Stimulated activated CD8-positive, alpha-beta memory T cell treated with anti-CD3 and anti-CD28 coated beads, Interleukin-12 subunit alpha, Interleukin-12 subunit beta, amount 100 ng/mL, for 4 hours (primary cell): ENCODE data around the gene RNF13.
"Not testable (repeated sequence)": the region's sequence is repeated elsewhere in the genome, so short reads cannot be mapped to it uniquely, and the experiment has no call there.

Source experiments
- DNase-seq: peaks from one replicate; pipeline ENCODE4 v3.0.0-alpha.2; 2020; ENCODE audit warnings: low read depth

The RNF13 gene

GRCh38 chr3:149839896-149840295 lies 26.9 kb downstream of the RNF13 start:
- DNase-seq = no peak

GRCh38 chr3:149843502-149843901 lies 30.5 kb downstream of the RNF13 start:
- DNase-seq = no peak

- no peak for DNase-seq
These were observed 31.1 kb downstream of the RNF13 start for GRCh38 chr3:149844091-149844490.

- DNase-seq = no peak
These were observed 32.7 kb downstream of the RNF13 start for GRCh38 chr3:149845570-149846244.

- DNase-seq = no peak
These were observed 35.2 kb downstream of the RNF13 start for GRCh38 chr3:149848238-149848637.

GRCh38 chr3:149848688-149849087 lies 35.7 kb downstream of the RNF13 start:
- no peak for DNase-seq

GRCh38 chr3:149850787-149851584 lies 38.0 kb downstream of the RNF13 start:
- no peak for DNase-seq

GRCh38 chr3:149858911-149859310 lies 45.9 kb downstream of the RNF13 start:
- no peak for DNase-seq

GRCh38 chr3:149860881-149861280 lies 47.9 kb downstream of the RNF13 start:
- DNase-seq = no peak

- DNase-seq = no peak
These were observed 54.5 kb downstream of the RNF13 start for GRCh38 chr3:149867563-149867962.

GRCh38 chr3:149871855-149872254 lies 58.8 kb downstream of the RNF13 start:
- no peak for DNase-seq

- no peak for DNase-seq
These were observed 59.6 kb downstream of the RNF13 start for GRCh38 chr3:149872589-149872988.

GRCh38 chr3:149877668-149878067 lies 64.7 kb downstream of the RNF13 start:
- DNase-seq = no peak

GRCh38 chr3:149879872-149880271 lies 66.9 kb downstream of the RNF13 start:
- no peak for DNase-seq

- no peak for DNase-seq
These were observed 68.9 kb downstream of the RNF13 start for GRCh38 chr3:149881879-149882278.

GRCh38 chr3:149883134-149883533 lies 70.1 kb downstream of the RNF13 start:
- no peak for DNase-seq

- not testable (repeated sequence) for DNase-seq
These were observed 70.8 kb downstream of the RNF13 start for GRCh38 chr3:149883860-149884259.

GRCh38 chr3:149884848-149885247 lies 71.8 kb downstream of the RNF13 start:
- not testable (repeated sequence) for DNase-seq

- DNase-seq = no peak
These were observed 73.9 kb downstream of the RNF13 start for GRCh38 chr3:149886957-149887356.

GRCh38 chr3:149891621-149892020 lies 78.6 kb downstream of the RNF13 start:
- DNase-seq = no peak

GRCh38 chr3:149892371-149892770 lies 79.4 kb downstream of the RNF13 start:
- DNase-seq = no peak

GRCh38 chr3:149894205-149894604 lies 81.2 kb downstream of the RNF13 start:
- DNase-seq = no peak

GRCh38 chr3:149895339-149895738 lies 82.3 kb downstream of the RNF13 start:
- DNase-seq = no peak

- DNase-seq = no peak
These were observed 82.8 kb downstream of the RNF13 start for GRCh38 chr3:149895769-149896168.
